HL-60 (cell line): ENCODE data around the gene HOXB5.

Experiments used
- DNase-seq, 2 experiments: peaks; one replicate each; pipeline ENCODE4 v3.0.0-alpha.2; 2010 to 2020; ENCODE audit warnings: low read depth in 1 of 2, low spot score in 1 of 2
- H3K27ac ChIP-seq: fragments of 250-450 bp; sonication (Bioruptor Pico); replicated peaks from 2 replicates; pipeline ENCODE4 v1.5.1; 2020; ENCODE audit warnings: mild to moderate bottlenecking, moderate library complexity
- H3K27me3 ChIP-seq: fragments of 250-450 bp; sonication (Bioruptor Pico); 2 replicates; pipeline ENCODE4 v1.5.1; 2021; ENCODE audit warnings: mild to moderate bottlenecking, moderate library complexity; ENCODE audit not compliant: insufficient read depth, poor library complexity, severe bottlenecking
- H3K4me3 ChIP-seq: replicated peaks from 2 replicates; pipeline ENCODE4 v1.5.1; 2011; ENCODE audit warnings: mild to moderate bottlenecking, control low read depth, low read length; ENCODE audit not compliant: insufficient read depth
- GABPA ChIP-seq: IDR thresholded peaks from 2 replicates; pipeline ENCODE4 v1.6.1; 2012; ENCODE audit warnings: low read depth
- POLR2AphosphoS5 ChIP-seq: IDR thresholded peaks from 2 replicates; pipeline ENCODE4 v1.6.1; 2012; ENCODE audit warnings: low read depth
- SPI1 ChIP-seq: IDR thresholded peaks from 2 replicates; pipeline ENCODE4 v1.6.1; 2012; ENCODE audit warnings: low read depth, mild to moderate bottlenecking, borderline replicate concordance
- TF ChIP-seq, protein P1 (sequence below): IDR thresholded peaks from 2 replicates; pipeline ENCODE4 v1.6.1; 2012; ENCODE audit warnings: low read depth; ENCODE audit not compliant: insufficient replicate concordance
- TF ChIP-seq, protein P2 (sequence below): IDR thresholded peaks from one replicate; pipeline ENCODE4 v1.5.1; 2011; ENCODE audit warnings: low read length, control low read depth, inconsistent platforms; ENCODE audit not compliant: insufficient read depth

HOXB5 gene

DNA sequence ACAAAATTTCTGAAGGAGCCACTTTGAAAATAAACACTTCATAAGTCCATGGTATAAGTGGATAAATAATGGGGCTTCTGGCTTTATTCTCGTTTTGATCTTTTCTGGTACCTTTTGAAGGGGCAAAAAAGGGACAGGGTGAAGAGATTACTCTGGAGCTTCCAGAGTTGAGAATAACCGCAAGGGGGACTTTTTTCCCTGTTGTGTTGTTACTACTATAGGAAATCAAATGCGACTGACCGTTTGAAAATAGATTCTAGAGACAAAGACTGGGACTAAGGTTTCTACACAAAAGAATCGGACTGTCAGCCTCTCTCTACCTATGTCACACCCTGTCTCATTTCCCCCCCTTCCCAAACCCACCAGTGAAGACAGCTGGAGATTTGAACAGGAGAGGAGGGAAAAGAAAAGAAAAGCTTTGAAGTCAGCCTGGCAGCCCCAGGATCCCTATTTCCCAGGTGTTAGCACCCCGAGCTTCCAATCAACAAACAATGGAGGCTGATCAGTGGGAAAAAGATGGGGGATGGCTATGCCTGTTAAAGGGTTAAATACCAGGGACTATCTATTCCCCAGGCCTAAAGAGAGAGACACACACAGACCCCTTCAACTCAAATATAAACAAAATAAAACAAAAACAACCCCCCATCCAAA lies 23.8 kb downstream of the HOXB5 start:
- DNase-seq: no peak
- Histone ChIP-seq H3K4me3 (no peak overlapping the region), H3K27me3 (peaks cover 70% of the 10 kb centered on the region), H3K27ac (no peak overlapping the region)
- TF ChIP-seq, protein P1, sequence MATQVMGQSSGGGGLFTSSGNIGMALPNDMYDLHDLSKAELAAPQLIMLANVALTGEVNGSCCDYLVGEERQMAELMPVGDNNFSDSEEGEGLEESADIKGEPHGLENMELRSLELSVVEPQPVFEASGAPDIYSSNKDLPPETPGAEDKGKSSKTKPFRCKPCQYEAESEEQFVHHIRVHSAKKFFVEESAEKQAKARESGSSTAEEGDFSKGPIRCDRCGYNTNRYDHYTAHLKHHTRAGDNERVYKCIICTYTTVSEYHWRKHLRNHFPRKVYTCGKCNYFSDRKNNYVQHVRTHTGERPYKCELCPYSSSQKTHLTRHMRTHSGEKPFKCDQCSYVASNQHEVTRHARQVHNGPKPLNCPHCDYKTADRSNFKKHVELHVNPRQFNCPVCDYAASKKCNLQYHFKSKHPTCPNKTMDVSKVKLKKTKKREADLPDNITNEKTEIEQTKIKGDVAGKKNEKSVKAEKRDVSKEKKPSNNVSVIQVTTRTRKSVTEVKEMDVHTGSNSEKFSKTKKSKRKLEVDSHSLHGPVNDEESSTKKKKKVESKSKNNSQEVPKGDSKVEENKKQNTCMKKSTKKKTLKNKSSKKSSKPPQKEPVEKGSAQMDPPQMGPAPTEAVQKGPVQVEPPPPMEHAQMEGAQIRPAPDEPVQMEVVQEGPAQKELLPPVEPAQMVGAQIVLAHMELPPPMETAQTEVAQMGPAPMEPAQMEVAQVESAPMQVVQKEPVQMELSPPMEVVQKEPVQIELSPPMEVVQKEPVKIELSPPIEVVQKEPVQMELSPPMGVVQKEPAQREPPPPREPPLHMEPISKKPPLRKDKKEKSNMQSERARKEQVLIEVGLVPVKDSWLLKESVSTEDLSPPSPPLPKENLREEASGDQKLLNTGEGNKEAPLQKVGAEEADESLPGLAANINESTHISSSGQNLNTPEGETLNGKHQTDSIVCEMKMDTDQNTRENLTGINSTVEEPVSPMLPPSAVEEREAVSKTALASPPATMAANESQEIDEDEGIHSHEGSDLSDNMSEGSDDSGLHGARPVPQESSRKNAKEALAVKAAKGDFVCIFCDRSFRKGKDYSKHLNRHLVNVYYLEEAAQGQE: no peak
- TF ChIP-seq POLR2AphosphoS5 (no peak), SPI1 (no peak)
- TF ChIP-seq, protein P2, sequence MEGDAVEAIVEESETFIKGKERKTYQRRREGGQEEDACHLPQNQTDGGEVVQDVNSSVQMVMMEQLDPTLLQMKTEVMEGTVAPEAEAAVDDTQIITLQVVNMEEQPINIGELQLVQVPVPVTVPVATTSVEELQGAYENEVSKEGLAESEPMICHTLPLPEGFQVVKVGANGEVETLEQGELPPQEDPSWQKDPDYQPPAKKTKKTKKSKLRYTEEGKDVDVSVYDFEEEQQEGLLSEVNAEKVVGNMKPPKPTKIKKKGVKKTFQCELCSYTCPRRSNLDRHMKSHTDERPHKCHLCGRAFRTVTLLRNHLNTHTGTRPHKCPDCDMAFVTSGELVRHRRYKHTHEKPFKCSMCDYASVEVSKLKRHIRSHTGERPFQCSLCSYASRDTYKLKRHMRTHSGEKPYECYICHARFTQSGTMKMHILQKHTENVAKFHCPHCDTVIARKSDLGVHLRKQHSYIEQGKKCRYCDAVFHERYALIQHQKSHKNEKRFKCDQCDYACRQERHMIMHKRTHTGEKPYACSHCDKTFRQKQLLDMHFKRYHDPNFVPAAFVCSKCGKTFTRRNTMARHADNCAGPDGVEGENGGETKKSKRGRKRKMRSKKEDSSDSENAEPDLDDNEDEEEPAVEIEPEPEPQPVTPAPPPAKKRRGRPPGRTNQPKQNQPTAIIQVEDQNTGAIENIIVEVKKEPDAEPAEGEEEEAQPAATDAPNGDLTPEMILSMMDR: no peak

DNA sequence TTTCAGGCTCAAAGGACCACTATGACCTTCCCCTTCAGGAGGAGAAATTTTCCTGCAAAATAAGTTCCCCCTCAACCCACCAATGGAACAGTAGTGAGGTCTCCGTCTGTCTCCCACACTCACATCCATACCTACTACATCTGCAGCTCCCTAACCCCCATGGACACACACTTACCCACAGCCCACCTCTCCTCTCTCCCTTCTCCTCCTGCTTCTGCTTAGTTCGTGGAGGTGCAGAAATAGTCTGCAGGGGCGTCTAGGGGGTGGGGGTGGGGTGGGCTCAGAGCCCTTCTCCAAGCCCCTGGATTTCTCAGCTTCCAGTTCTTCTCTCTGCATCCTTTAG lies 24.4 kb downstream of the HOXB5 start:
- TF ChIP-seq, protein P1: no peak
- TF ChIP-seq SPI1 (no peak), GABPA (no peak), POLR2AphosphoS5 (no peak)
- TF ChIP-seq, protein P2: no peak
- no peak for DNase-seq
- H3K4me3 ChIP-seq: no peak overlapping the region
- H3K27me3 ChIP-seq: peaks cover 68% of the 10 kb centered on the region
- H3K27ac ChIP-seq: no peak overlapping the region

DNA sequence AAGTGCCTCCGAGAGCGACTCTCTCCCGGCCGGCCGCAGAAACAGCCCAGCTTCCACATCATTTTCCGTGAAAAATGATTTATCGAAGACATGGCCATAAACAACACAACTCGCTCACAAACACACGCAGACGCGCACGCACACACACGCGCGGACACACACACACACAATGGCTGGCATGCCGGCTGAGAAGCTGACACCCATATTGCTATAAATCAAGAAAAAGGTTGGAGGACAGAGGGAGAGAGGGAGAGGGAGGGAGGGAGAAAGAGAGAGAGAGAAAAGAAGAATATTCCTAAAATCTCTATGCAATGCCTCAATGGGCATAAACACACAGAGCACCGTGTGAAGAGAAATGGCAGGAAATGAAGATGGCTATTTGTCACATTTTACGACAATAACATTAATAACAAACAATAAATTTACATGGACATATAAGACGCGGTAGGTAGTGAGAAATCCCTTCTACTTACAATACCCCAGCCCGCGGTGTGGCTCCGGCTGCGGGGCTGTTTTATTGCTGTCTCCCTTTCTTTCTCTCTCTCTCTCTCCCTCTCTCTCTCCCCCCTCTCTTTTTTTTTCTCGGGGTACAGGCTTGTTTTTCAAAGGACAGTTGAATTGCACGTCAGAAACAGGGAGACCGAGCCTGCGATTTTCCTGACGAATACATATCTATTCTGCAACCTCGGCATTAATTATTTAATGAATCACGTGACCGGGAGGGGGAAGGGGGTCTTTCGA lies 24.9 kb downstream of the HOXB5 start:
- TF ChIP-seq GABPA: no peak
- TF ChIP-seq, protein P2: no peak
- TF ChIP-seq SPI1: no peak
- TF ChIP-seq, protein P1: no peak
- TF ChIP-seq POLR2AphosphoS5: no peak
- no peak overlapping the region for H3K27ac ChIP-seq
- no peak overlapping the region for H3K4me3 ChIP-seq
- DNase-seq: no peak
- peaks cover 63% of the 10 kb centered on the region for H3K27me3 ChIP-seq
